ENCODE results near the gene HOXC11. TPM values are rescaled to one million over a fixed set of nuclear protein-coding genes. Genes with fewer than 3 reads are reported as not detected.

The HOXC11 gene
- total RNA-seq, 3 donors from 2014 or later (not counting 1 experiment from before 2014, with no cell fraction given): not detected

DNA sequence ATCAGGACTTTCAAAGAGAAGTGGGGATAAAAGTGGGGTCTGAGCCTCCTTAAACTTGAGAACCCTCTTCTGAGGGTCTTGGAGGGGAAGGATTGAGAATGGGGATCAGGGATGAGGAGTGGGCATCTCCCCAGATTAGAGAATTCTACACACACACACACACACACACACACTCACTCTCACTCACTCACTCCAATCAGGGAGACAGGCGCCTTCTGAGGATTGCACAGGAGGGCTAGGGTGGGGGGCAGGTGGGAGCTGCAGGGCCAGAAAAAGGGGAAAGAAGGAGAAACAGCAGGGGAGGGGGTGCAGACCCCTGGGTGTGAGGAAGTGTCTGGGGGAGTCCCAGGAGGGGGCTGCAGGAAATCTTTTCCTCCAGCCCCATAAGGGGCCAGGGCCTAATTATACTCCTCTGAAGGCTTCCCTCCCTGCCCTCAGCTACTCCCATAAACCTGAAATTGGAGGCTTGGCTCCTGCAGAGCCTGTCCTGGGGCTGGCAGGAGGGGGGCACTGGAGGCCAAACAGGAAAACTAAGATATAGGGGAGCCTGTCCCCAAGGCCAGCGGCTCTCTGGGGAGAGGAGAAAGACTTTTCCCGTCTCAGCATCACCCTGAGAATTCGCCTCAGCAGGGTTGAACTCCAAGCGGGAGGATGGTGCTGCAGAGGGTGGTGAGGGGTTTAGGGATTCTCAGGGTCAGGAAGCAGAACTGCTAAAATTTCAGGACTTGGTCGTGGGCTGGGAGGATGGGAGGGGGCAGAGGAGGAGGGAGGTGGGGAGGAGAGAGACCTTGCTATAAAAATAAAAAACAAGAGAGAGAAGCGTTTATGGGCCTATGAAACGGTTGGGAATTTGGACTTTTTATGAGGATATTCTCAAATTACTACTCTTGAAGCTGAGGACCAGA is 28.6 kb downstream of the HOXC11 start:
- 34% methylated on average over 7 of the region's 8 CpGs for WGBS (ENCODE audit: insufficient coverage)
- Mint-ChIP-seq H3K27me3 (ENCODE audit: low read depth in 2 of 2) (peaks cover 85 to 88% of the 10 kb centered on the region in 2 donors), H3K27ac (no peak overlapping the region), H3K36me3 (peaks cover 5% of the 10 kb centered on the region), H3K4me3 (no peak overlapping the region), H3K9me3 (no peaks in the 10 kb centered on the region), H3K4me1 (peaks cover 23% of the 10 kb centered on the region in 2 donors)
- no peak for DNase-seq
- TF ChIP-seq, protein P1, sequence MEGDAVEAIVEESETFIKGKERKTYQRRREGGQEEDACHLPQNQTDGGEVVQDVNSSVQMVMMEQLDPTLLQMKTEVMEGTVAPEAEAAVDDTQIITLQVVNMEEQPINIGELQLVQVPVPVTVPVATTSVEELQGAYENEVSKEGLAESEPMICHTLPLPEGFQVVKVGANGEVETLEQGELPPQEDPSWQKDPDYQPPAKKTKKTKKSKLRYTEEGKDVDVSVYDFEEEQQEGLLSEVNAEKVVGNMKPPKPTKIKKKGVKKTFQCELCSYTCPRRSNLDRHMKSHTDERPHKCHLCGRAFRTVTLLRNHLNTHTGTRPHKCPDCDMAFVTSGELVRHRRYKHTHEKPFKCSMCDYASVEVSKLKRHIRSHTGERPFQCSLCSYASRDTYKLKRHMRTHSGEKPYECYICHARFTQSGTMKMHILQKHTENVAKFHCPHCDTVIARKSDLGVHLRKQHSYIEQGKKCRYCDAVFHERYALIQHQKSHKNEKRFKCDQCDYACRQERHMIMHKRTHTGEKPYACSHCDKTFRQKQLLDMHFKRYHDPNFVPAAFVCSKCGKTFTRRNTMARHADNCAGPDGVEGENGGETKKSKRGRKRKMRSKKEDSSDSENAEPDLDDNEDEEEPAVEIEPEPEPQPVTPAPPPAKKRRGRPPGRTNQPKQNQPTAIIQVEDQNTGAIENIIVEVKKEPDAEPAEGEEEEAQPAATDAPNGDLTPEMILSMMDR (IDR thresholded peaks at IDR 0.05): no peak
- H3K9me3 ChIP-seq (ENCODE audit: control insufficient read depth, insufficient read depth, low read length): peaks cover 5% of the 10 kb centered on the region
- no peak for ATAC-seq
- H3K27me3 ChIP-seq (ENCODE audit: control insufficient read depth, insufficient read depth, low read length): peaks cover 91% of the 10 kb centered on the region
- no peak overlapping the region for H3K27ac ChIP-seq (ENCODE audit: low read length)
- H3K36me3 ChIP-seq (ENCODE audit: control insufficient read depth, insufficient read depth, low read length): no peaks in the 10 kb centered on the region
- H3K4me1 ChIP-seq (ENCODE audit: control insufficient read depth, insufficient read depth, low read length): peaks cover 30% of the 10 kb centered on the region
- no peak overlapping the region for H3K4me3 ChIP-seq (ENCODE audit: low read length)
- intact Hi-C loops (cut with micrococcal nuclease): loop anchor here (2.0 kb wide), 1 partner anchor 13 kb away; no protein-coding TSS in a partner anchor

DNA sequence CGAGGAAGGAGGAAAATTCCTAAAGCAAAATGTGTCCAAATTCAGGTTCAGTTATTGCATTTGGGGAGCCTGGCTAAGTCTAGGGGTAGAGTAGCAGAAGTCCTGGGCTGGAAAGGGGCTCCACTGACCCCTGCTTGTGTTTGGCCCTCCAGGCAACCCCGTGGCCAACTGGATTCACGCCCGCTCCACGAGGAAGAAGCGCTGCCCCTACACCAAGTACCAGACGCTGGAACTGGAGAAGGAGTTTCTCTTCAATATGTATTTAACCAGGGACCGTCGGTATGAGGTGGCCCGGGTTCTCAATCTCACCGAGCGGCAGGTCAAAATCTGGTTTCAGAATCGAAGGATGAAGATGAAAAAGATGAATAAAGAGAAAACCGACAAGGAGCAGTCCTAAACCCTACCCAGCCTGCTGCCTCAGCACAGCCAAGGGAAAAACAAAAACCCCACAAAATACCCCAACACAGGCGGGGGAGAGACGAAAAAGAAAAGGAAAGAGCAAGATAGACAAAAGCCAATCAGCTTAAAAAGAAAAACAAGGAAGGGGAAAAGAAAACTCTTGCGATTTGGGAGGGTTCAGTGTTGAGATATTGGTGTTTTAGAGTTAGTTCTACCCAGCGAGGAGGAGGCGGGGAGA is 29.5 kb downstream of the HOXC11 start:
- TF ChIP-seq, protein P1 (IDR thresholded peaks at IDR 0.05): no peak
- no peak for ATAC-seq
- no peak overlapping the region for H3K4me3 ChIP-seq (ENCODE audit: low read length)
- peaks cover 3% of the 10 kb centered on the region for H3K9me3 ChIP-seq (ENCODE audit: control insufficient read depth, insufficient read depth, low read length)
- no peak for DNase-seq
- no peak overlapping the region for H3K4me3 Mint-ChIP-seq
- peaks cover 89% of the 10 kb centered on the region in 2 donors for H3K27me3 Mint-ChIP-seq (ENCODE audit: low read depth in 2 of 2)
- H3K27ac ChIP-seq (ENCODE audit: low read length): no peak overlapping the region
- peaks cover 5% of the 10 kb centered on the region for H3K36me3 Mint-ChIP-seq
- no peaks in the 10 kb centered on the region for H3K9me3 Mint-ChIP-seq
- intact Hi-C loops (cut with micrococcal nuclease): loop anchor here (2.0 kb wide), 1 partner anchor 14 kb away; no protein-coding TSS in a partner anchor
- 21% methylated on average over 17 of the region's 19 CpGs for WGBS (ENCODE audit: insufficient coverage)
- H3K36me3 ChIP-seq (ENCODE audit: control insufficient read depth, insufficient read depth, low read length): no peaks in the 10 kb centered on the region
- peaks cover 19 to 23% of the 10 kb centered on the region in 2 donors for H3K4me1 Mint-ChIP-seq
- H3K4me1 ChIP-seq (ENCODE audit: control insufficient read depth, insufficient read depth, low read length): peaks cover 26% of the 10 kb centered on the region
- H3K27ac Mint-ChIP-seq: no peak overlapping the region
- peaks cover 91% of the 10 kb centered on the region for H3K27me3 ChIP-seq (ENCODE audit: control insufficient read depth, insufficient read depth, low read length)

DNA sequence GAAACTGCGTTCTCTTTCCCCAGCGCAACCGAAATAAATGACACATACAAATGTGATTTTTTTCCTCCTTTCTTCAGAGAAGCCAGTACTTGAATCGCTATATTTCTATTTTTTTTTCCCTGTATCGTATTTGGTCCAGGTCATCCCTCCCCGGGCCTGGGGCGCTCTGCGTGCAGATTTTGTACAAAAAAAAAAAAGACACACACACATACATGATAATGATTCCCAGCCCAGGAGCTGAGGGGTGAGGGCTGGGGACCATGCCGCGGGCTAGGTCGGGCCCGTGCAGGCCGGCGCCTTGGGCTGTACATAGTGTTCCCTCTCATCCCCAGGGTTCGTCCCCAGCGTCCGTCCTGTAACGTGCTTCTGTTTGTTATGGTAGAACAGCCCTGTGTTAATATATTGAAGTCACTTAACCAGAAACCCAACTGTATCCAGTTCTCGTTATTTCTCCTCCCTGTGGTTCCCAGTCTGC is 30.0 kb downstream of the HOXC11 start:
- 35% methylated on average over 13 of the region's 19 CpGs for WGBS (ENCODE audit: insufficient coverage)
- H3K36me3 ChIP-seq (ENCODE audit: control insufficient read depth, insufficient read depth, low read length): no peaks in the 10 kb centered on the region
- H3K27me3 Mint-ChIP-seq (ENCODE audit: low read depth in 2 of 2): peaks cover 86 to 89% of the 10 kb centered on the region in 2 donors
- no peaks in the 10 kb centered on the region for H3K9me3 Mint-ChIP-seq
- H3K27me3 ChIP-seq (ENCODE audit: control insufficient read depth, insufficient read depth, low read length): peaks cover 91% of the 10 kb centered on the region
- no peak overlapping the region for H3K27ac Mint-ChIP-seq
- DNase-seq: no peak
- TF ChIP-seq, protein P1 (IDR thresholded peaks at IDR 0.05): no peak
- peaks cover 5% of the 10 kb centered on the region for H3K36me3 Mint-ChIP-seq
- no peak overlapping the region for H3K4me3 Mint-ChIP-seq
- H3K4me1 Mint-ChIP-seq: peaks cover 14 to 17% of the 10 kb centered on the region in 2 donors
- peaks cover 22% of the 10 kb centered on the region for H3K4me1 ChIP-seq (ENCODE audit: control insufficient read depth, insufficient read depth, low read length)
- intact Hi-C loops (cut with micrococcal nuclease): loop anchor here (2.0 kb wide), 1 partner anchor 14 kb away; no protein-coding TSS in a partner anchor
- H3K9me3 ChIP-seq (ENCODE audit: control insufficient read depth, insufficient read depth, low read length): peaks cover 3% of the 10 kb centered on the region
- no peak overlapping the region for H3K27ac ChIP-seq (ENCODE audit: low read length)
- no peak overlapping the region for H3K4me3 ChIP-seq (ENCODE audit: low read length)
- no peak for ATAC-seq

Measured in natural killer cell (primary cell).